LNCaP clone FGC (cell line): Measurements from ENCODE around the gene RNASE1.
"Not testable (repeated sequence)": the region's sequence is repeated elsewhere in the genome, so short reads cannot be mapped to it uniquely, and the experiment has no call there.

Experiments used
- DNase-seq: peaks from one replicate; pipeline ENCODE4 v3.0.0-alpha.2; 2011; ENCODE audit warnings: low read depth
- H3K4me3 ChIP-seq: 2 replicates; pipeline ENCODE4 v1.5.1; 2011; ENCODE audit warnings: mild to moderate bottlenecking, low read depth, low read length, control low read depth
- TF ChIP-seq, protein P1 (sequence below): IDR thresholded peaks from 2 replicates; pipeline ENCODE4 v1.5.1; 2012; ENCODE audit warnings: mild to moderate bottlenecking; ENCODE audit not compliant: control insufficient read depth, insufficient read depth; ENCODE audit errors: extremely low read depth

Gene RNASE1

DNA sequence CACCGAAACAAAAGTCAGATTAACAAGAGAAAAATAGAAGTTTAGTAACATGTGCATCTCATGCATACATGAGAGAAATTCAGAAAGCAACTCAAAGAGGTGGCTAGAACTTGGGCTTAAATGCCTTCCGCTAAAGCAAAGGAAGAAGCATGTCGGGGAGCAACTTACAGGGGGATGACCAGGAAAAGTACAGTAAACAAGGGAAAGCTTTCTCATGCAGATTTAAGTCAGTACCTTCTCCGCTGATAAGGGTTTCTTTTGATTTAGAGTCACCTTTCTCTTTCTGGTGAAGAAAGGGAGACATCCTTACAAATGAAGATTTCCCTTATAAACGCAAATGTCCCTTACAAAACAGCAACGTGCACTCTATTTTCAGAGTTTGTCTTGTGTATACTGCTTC lies 27.6 kb downstream of the RNASE1 start:
- TF ChIP-seq, protein P1, sequence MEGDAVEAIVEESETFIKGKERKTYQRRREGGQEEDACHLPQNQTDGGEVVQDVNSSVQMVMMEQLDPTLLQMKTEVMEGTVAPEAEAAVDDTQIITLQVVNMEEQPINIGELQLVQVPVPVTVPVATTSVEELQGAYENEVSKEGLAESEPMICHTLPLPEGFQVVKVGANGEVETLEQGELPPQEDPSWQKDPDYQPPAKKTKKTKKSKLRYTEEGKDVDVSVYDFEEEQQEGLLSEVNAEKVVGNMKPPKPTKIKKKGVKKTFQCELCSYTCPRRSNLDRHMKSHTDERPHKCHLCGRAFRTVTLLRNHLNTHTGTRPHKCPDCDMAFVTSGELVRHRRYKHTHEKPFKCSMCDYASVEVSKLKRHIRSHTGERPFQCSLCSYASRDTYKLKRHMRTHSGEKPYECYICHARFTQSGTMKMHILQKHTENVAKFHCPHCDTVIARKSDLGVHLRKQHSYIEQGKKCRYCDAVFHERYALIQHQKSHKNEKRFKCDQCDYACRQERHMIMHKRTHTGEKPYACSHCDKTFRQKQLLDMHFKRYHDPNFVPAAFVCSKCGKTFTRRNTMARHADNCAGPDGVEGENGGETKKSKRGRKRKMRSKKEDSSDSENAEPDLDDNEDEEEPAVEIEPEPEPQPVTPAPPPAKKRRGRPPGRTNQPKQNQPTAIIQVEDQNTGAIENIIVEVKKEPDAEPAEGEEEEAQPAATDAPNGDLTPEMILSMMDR, result no peak
- H3K4me3 ChIP-seq, result no peak overlapping the region
- no peak for DNase-seq

DNA sequence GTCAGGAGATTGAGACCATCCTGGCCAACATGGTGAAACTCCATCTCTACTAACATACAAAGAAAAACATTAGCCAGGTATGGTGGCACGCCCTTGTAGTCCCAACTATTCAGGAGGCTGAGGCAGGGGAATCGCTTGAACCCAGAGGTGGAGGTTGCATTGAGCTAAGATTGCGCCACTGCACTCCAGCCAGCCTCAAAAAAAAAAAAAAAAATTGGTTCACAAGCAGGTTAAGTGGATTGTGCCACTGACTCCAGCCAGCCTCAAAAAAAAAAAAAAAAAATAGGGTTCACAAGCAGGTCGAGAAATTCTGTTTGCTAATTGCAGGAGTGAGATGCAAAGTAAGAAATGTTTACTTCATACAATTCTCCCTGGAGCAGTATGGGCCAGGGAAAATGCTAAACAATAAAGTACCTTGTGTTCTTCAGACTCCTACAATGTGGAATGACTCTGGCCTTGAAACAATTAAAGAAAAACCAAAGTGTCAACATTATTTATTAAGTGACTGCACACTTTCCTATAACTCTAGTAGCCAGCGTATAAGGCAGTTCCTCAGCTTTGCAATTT lies 28.3 kb downstream of the RNASE1 start:
- no peak overlapping the region for H3K4me3 ChIP-seq
- TF ChIP-seq, protein P1, result no peak
- DNase-seq, result peak; percentile 53

DNA sequence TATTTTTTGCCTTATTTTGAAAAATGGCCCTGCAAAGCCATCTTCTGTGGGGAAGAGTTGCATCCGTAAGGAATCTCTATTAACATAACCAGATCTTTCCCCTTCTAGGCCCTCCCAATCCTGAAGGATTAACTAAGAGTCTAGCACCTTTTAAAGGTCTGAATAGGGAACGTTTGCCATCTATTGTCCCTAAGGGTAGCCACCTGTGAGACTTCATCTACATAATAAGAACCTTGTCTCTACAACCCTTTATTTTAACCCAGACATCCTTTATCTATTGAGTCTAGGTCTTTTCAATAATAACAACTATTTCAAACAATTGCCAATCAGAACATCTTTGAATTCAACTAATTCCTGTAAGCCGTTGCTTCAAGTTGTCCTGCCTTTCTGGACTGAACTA lies 30.0 kb downstream of the RNASE1 start:
- no peak overlapping the region for H3K4me3 ChIP-seq
- TF ChIP-seq, protein P1, result no peak
- no peak for DNase-seq

DNA sequence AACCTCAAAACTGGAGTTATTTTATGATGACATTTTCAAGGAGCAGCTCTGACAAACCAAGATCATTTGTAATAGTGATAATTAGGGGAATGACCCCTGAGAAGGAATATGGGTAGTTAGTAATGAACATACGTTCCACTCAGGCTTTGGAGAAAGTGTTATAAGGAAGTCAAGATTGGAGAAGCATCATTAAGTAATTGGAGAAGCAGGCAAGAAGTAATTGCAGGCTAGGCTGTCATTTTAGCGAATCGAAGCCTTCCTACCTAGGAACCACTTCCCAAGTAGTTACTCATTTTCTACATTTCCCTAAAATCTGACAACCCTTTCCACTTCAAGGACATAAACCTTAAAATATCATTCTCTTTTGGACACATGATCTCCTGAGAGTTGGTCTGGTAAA lies 33.2 kb downstream of the RNASE1 start:
- DNase-seq, result no peak
- H3K4me3 ChIP-seq, result no peak overlapping the region
- TF ChIP-seq, protein P1, result no peak

DNA sequence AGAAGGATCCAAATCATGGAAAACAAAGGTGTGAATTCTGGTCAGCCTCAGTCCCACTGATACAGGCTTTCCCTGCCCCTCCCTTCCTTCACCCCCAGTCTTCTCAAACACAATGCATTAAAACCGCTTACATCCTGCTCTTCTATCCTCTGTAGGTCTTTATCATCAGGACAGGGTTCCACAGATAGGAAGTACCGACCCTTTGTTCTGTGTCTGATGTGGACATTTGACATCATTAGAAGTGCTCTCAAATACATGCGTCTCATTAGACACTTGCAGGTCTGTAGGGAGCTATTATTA lies 34.1 kb downstream of the RNASE1 start:
- DNase-seq, result no peak
- no peak overlapping the region for H3K4me3 ChIP-seq
- TF ChIP-seq, protein P1, result no peak

DNA sequence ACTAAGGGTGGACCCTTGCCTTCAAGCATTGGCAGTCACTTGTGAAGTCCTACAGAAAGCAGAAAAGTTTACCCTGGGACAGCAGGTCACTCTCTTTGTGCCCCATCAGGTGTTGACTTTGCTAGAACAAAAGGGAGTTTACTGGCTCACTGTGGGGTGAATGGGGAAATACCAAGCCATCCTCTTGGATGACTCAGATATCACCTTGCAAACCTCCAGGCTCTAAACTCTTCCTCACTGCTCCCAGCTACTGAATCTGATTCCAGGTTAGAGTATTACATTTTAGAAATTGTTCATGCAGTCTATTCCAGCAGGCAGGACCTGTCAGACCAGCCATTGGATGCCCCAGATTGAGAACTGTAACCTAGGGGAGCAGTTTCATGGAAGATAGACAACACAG lies 41.7 kb downstream of the RNASE1 start:
- TF ChIP-seq, protein P1, result no peak
- DNase-seq, result no peak
- no peak overlapping the region for H3K4me3 ChIP-seq

DNA sequence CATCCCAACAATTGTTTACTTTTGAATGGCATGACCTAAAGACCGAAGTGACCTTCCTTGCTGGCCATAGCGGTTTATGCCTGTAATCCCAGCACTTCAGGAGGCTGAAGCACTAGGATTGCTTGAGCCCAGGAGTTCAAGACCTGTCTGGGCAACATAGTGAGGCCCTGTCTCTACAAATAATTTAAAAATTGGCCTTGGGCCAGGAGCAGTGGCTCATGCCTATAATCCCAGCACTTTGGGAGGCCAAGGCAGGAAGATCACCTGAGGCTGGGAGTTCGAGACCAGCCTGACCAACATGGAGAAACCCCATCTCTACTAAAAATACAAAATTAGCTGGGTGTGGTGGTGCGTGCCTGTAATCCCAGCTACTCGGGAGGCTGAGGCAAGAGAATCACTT lies 43.2 kb downstream of the RNASE1 start:
- H3K4me3 ChIP-seq, DNase-seq: not testable (repeated sequence)
